OCI-LY1 (cell line): Measurements from ENCODE around the gene PKD2.

ENCODE experiments used
- H2AFZ ChIP-seq: fragments of 200-600 bp; sonication (generic), shearing (Covaris generic); 2 replicates; pipeline ENCODE4 v1.6.0; 2014; ENCODE audit warnings: antibody characterized with exemption, mild to moderate bottlenecking, low read length
- H3F3A ChIP-seq: fragments of 200-600 bp; sonication (generic), shearing (Covaris generic); 2 replicates; pipeline ENCODE4 v1.6.0; 2014; ENCODE audit warnings: mild to moderate bottlenecking, antibody characterized with exemption, low read length, moderate library complexity; ENCODE audit not compliant: insufficient read depth
- H3K27ac ChIP-seq: fragments of 200-600 bp; sonication (generic); 2 replicates; pipeline ENCODE4 v1.5.1; 2014; ENCODE audit warnings: low read length, mixed run types, mild to moderate bottlenecking, low read depth; ENCODE audit not compliant: poor library complexity, severe bottlenecking
- H3K27me3 ChIP-seq: fragments of 200-600 bp; sonication (generic); 2 replicates; pipeline ENCODE4 v1.6.0; 2014; ENCODE audit warnings: antibody characterized with exemption, mild to moderate bottlenecking, low read length, moderate library complexity; ENCODE audit not compliant: insufficient read depth
- H3K36me3 ChIP-seq: fragments of 200-600 bp; sonication (generic); 2 replicates; pipeline ENCODE4 v1.6.1; 2014; ENCODE audit warnings: mild to moderate bottlenecking, antibody characterized with exemption, low read length, moderate library complexity, mixed read lengths; ENCODE audit not compliant: insufficient read depth
- H3K4me1 ChIP-seq: fragments of 200-600 bp; sonication (generic); 2 replicates; pipeline ENCODE4 v1.5.1; 2014; ENCODE audit warnings: mild to moderate bottlenecking, low read length, moderate library complexity; ENCODE audit not compliant: insufficient read depth, severe bottlenecking
- H3K4me2 ChIP-seq: fragments of 200-600 bp; sonication (generic), shearing (Covaris generic); 2 replicates; pipeline ENCODE4 v1.6.1; 2014; ENCODE audit warnings: low read length
- H3K4me3 ChIP-seq: fragments of 200-600 bp; sonication (generic); 2 replicates; pipeline ENCODE4 v1.5.1; 2014; ENCODE audit warnings: low read length, low read depth, mild to moderate bottlenecking, mixed read lengths; ENCODE audit not compliant: poor library complexity, severe bottlenecking
- H3K79me2 ChIP-seq: fragments of 200-600 bp; shearing (Covaris generic); 2 replicates; pipeline ENCODE4 v1.6.1; 2016; ENCODE audit warnings: mixed run types, low read length, mixed read lengths; ENCODE audit not compliant: insufficient read depth
- H3K9ac ChIP-seq: fragments of 200-600 bp; sonication (generic), shearing (Covaris generic); 2 replicates; pipeline ENCODE4 v1.6.1; 2014; ENCODE audit warnings: mild to moderate bottlenecking, low read length, mixed read lengths
- H3K9me2 ChIP-seq: fragments of 200-600 bp; sonication (generic), shearing (Covaris generic); 2 replicates; pipeline ENCODE4 v1.6.1; 2014; ENCODE audit warnings: low read depth, mild to moderate bottlenecking, low read length, mixed read lengths
- H3K9me3 ChIP-seq: fragments of 200-600 bp; shearing (Covaris generic); 2 replicates; pipeline ENCODE4 v1.6.1; 2014; ENCODE audit warnings: low read length, mixed read lengths
- H4K20me1 ChIP-seq: fragments of 200-600 bp; sonication (generic), shearing (Covaris generic); 2 replicates; pipeline ENCODE4 v1.6.0; 2016; ENCODE audit warnings: mild to moderate bottlenecking, low read length; ENCODE audit not compliant: insufficient read depth
- EZH2 ChIP-seq: fragments of 200-600 bp; sonication (generic), shearing (Covaris generic); IDR thresholded peaks from 2 replicates; pipeline ENCODE4 v1.8.0; 2017; ENCODE audit warnings: borderline replicate concordance, mixed run types, mild to moderate bottlenecking, antibody characterized with exemption, low read length, moderate library complexity, mixed read lengths
- TF ChIP-seq, protein P1 (sequence below): fragments of 200-600 bp; sonication (generic), shearing (Covaris generic); IDR thresholded peaks from 2 replicates; pipeline ENCODE4 v1.5.1; 2017; ENCODE audit warnings: mild to moderate bottlenecking, antibody characterized with exemption, low read length, moderate library complexity, mixed read lengths

PKD2 gene

DNA sequence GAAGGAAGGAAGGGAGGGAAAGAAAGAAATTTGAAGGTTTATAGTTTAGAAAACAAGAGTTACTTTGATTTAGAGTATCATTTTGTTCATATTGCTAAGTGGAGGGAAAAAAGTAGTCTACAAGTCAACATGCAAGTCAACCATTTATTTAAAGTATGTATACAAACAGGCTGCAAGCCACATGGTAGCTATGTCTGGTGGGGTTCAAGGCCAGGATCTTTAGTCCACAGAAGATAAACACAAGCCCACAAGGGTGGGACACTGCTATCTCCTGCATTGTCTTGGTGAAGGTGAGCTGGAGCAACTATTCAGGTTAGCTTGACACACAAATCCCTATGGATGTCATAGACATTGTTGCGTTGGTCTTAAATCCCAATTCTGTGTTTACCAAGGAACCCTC lies 79.6 kb downstream of the PKD2 start:
- no peak overlapping the region for H3K27ac ChIP-seq
- no peaks in the 10 kb centered on the region for H3K9me3 ChIP-seq
- H2AFZ ChIP-seq = no peak overlapping the region
- no peak overlapping the region for H3K4me3 ChIP-seq
- TF ChIP-seq, protein P1, sequence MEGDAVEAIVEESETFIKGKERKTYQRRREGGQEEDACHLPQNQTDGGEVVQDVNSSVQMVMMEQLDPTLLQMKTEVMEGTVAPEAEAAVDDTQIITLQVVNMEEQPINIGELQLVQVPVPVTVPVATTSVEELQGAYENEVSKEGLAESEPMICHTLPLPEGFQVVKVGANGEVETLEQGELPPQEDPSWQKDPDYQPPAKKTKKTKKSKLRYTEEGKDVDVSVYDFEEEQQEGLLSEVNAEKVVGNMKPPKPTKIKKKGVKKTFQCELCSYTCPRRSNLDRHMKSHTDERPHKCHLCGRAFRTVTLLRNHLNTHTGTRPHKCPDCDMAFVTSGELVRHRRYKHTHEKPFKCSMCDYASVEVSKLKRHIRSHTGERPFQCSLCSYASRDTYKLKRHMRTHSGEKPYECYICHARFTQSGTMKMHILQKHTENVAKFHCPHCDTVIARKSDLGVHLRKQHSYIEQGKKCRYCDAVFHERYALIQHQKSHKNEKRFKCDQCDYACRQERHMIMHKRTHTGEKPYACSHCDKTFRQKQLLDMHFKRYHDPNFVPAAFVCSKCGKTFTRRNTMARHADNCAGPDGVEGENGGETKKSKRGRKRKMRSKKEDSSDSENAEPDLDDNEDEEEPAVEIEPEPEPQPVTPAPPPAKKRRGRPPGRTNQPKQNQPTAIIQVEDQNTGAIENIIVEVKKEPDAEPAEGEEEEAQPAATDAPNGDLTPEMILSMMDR = no peak
- TF ChIP-seq EZH2 = no peak
- H3K36me3 ChIP-seq = no peaks in the 10 kb centered on the region
- no peaks in the 10 kb centered on the region for H3K4me1 ChIP-seq
- no peaks in the 10 kb centered on the region for H3K79me2 ChIP-seq
- no peak overlapping the region for H3K4me2 ChIP-seq
- no peaks in the 10 kb centered on the region for H4K20me1 ChIP-seq
- no peaks in the 10 kb centered on the region for H3F3A ChIP-seq
- no peak overlapping the region for H3K9ac ChIP-seq
- H3K9me2 ChIP-seq = no peaks in the 10 kb centered on the region
- H3K27me3 ChIP-seq = no peaks in the 10 kb centered on the region

DNA sequence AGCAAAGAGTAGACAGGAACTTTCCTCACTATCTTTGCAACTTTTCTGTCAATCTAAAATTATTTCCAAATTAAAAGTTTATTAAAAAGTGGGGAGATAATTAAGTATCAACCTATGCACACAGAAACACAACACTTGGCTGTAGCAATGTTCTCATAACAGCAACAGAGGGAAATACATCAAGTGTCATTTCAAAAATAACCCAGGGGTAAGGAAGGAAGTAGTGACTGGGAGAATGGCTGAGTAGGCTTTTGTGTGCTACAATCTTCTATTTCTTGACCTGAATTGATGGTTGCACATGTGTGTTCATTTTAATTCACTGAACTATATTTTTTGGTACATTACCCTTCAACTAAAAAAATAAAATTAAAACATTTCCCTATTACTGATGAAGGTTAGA lies 83.5 kb downstream of the PKD2 start:
- Histone ChIP-seq H3K79me2 (no peaks in the 10 kb centered on the region), H3K27me3 (no peaks in the 10 kb centered on the region), H3K36me3 (no peaks in the 10 kb centered on the region), H3K27ac (no peak overlapping the region), H3K9ac (no peak overlapping the region), H3F3A (no peaks in the 10 kb centered on the region), H3K4me2 (no peak overlapping the region), H3K9me2 (no peaks in the 10 kb centered on the region), H3K9me3 (no peaks in the 10 kb centered on the region), H4K20me1 (no peaks in the 10 kb centered on the region), H2AFZ (no peak overlapping the region), H3K4me3 (no peak overlapping the region), H3K4me1 (no peaks in the 10 kb centered on the region)
- TF ChIP-seq, protein P1 = no peak
- no peak for TF ChIP-seq EZH2

DNA sequence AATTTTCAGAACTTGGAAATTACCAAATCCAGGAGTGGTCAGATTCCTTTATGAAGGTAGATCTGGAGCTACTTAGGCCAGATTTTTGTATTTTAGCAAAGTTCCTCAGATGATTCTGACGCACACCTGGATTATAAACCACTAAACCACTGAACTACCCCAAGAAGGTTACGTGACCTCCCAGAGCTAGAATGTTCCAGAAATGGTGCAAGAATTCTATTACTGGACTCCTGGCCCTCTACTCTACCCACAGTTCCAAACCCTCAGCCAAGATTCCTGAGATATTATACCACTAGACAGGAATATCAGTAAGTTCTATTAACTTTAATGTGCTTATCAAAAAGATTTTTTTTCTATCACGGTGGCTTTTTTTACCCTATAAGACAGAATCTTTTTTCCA lies 83.9 kb downstream of the PKD2 start:
- Histone ChIP-seq H3K79me2 (no peaks in the 10 kb centered on the region), H3K9me2 (no peaks in the 10 kb centered on the region), H3F3A (no peaks in the 10 kb centered on the region), H3K9ac (no peak overlapping the region), H3K9me3 (no peaks in the 10 kb centered on the region), H3K27ac (no peak overlapping the region), H3K27me3 (no peaks in the 10 kb centered on the region), H3K4me2 (no peak overlapping the region), H2AFZ (no peak overlapping the region), H4K20me1 (no peaks in the 10 kb centered on the region), H3K4me3 (no peak overlapping the region), H3K4me1 (no peaks in the 10 kb centered on the region), H3K36me3 (no peaks in the 10 kb centered on the region)
- TF ChIP-seq, protein P1 = no peak
- no peak for TF ChIP-seq EZH2
